SK-N-SH (cell line): ENCODE data around the gene MEF2A. TPM values are rescaled to one million over a fixed set of nuclear protein-coding genes. Genes with fewer than 3 reads are reported as not detected.

Experiments used
- CTCF ChIA-PET: fragments of 300-600, 350-600 bp; formaldehyde crosslinking; extraction: SDS; loops from one replicate; lab custom pipeline; 2021; lab: Yijun Ruan, JAX
- POLR2A ChIA-PET: fragments of 350-600 bp; sonication (Branson Sonifier 250); formaldehyde crosslinking; extraction: SDS; loops from one replicate; lab custom pipeline; 2020; ENCODE audit warnings: antibody characterized with exemption, inconsistent platforms; lab: Yijun Ruan, JAX
- DNase-seq: peaks from one replicate; pipeline ENCODE4 v3.0.0; 2012
- H2AFZ ChIP-seq: fragments of 200-600 bp; sonication (generic); 2 replicates; pipeline ENCODE4 v1.8.1; 2016; ENCODE audit warnings: antibody characterized with exemption, mild to moderate bottlenecking, low read depth
- H3F3A ChIP-seq: fragments of 200-600 bp; sonication (generic); replicated peaks from 2 replicates; pipeline ENCODE3; 2016; ENCODE audit warnings: antibody characterized with exemption, mild to moderate bottlenecking; ENCODE audit not compliant: insufficient read depth
- H3K27ac ChIP-seq, 2 experiments: fragments of 200-500 bp in 1 of 2; fragments of 200-600 bp in 1 of 2; sonication (Bioruptor generic) in 1 of 2; sonication (generic), shearing (Covaris generic) in 1 of 2; 2 replicates each; pipeline versions ENCODE4 v1.5.1 to v1.6.1; 2014 to 2016; ENCODE audit warnings: low read depth in 2 of 2, inconsistent platforms in 1 of 2, low read length in 1 of 2, mild to moderate bottlenecking in 1 of 2, mixed read lengths in 1 of 2
- H3K27me3 ChIP-seq: fragments of 200-600 bp; sonication (generic), shearing (Covaris generic); 2 replicates; pipeline ENCODE4 v1.6.1; 2016; ENCODE audit warnings: mixed run types; ENCODE audit not compliant: insufficient read depth
- H3K36me3 ChIP-seq, 2 experiments: fragments of 200-500 bp in 1 of 2; fragments of 200-600 bp in 1 of 2; sonication (Bioruptor generic) in 1 of 2; sonication (generic) in 1 of 2; replicated peaks in 1 of 2; 2 replicates each; pipeline versions ENCODE3 to v1.5.1; 2014 to 2016; ENCODE audit warnings: low read length in 1 of 2, mild to moderate bottlenecking in 1 of 2; ENCODE audit not compliant: insufficient read depth in 2 of 2, control insufficient read depth in 1 of 2
- H3K4me1 ChIP-seq, 2 experiments: fragments of 200-500 bp in 1 of 2; fragments of 200-600 bp in 1 of 2; sonication (Bioruptor generic) in 1 of 2; sonication (generic), shearing (Covaris generic) in 1 of 2; 2 replicates each; pipeline versions ENCODE4 v1.5.1 to v1.6.1; 2014 to 2016; ENCODE audit warnings: low read depth in 1 of 2, low read length in 1 of 2, mixed run types in 1 of 2; ENCODE audit not compliant: insufficient read depth in 2 of 2, control insufficient read depth in 1 of 2
- H3K4me2 ChIP-seq: fragments of 200-600 bp; sonication (generic), shearing (Covaris generic); 2 replicates; pipeline ENCODE4 v1.6.1; 2017; ENCODE audit warnings: mixed run types
- H3K4me3 ChIP-seq, 2 experiments: fragments of 200-500 bp in 1 of 2; fragments of 200-600 bp in 1 of 2; sonication (Bioruptor generic) in 1 of 2; sonication (generic), shearing (Covaris generic) in 1 of 2; 2 replicates each; pipeline versions ENCODE4 v1.5.1 to v1.8.1; 2014 to 2016; ENCODE audit warnings: low read depth in 2 of 2, inconsistent platforms in 1 of 2, low read length in 1 of 2, mild to moderate bottlenecking in 1 of 2, mixed read lengths in 1 of 2, moderate library complexity in 1 of 2
- H3K79me2 ChIP-seq: fragments of 200-600 bp; sonication (generic); 2 replicates; pipeline ENCODE4 v1.8.1; 2017; ENCODE audit warnings: mild to moderate bottlenecking; ENCODE audit not compliant: insufficient read depth
- H3K9ac ChIP-seq: fragments of 200-600 bp; sonication (generic); 2 replicates; pipeline ENCODE4 v1.6.1; 2017; ENCODE audit warnings: mixed run types
- H3K9me2 ChIP-seq: fragments of 200-600 bp; sonication (generic); 2 replicates; pipeline ENCODE4 v1.6.1; 2017; ENCODE audit warnings: mixed run types
- H3K9me3 ChIP-seq: fragments of 200-600 bp; sonication (generic); 2 replicates; pipeline ENCODE4 v1.6.1; 2017; ENCODE audit warnings: mixed run types, mild to moderate bottlenecking, moderate library complexity
- H4K20me1 ChIP-seq: fragments of 200-600 bp; sonication (generic); 2 replicates; pipeline ENCODE4 v1.6.1; 2017; ENCODE audit warnings: mild to moderate bottlenecking, mixed run types; ENCODE audit not compliant: insufficient read depth
- CHD2 ChIP-seq: fragments of 150-350 bp; IDR thresholded peaks from 2 replicates; pipeline ENCODE4 v1.6.1; 2018; ENCODE audit warnings: low read length; ENCODE audit not compliant: partially characterized antibody
- EP300 ChIP-seq, 2 experiments: IDR thresholded peaks; 2 replicates each; pipeline versions ENCODE4 v1.4.0 to v1.6.1; 2012; ENCODE audit warnings: borderline replicate concordance in 1 of 2, low read depth in 1 of 2, low read length in 1 of 2
- FOSL2 ChIP-seq: IDR thresholded peaks from 2 replicates; pipeline ENCODE4 v1.4.0; 2012; ENCODE audit warnings: low read depth, mild to moderate bottlenecking, moderate library complexity, borderline replicate concordance
- GABPA ChIP-seq: IDR thresholded peaks from 2 replicates; pipeline ENCODE4 v1.4.0; 2012; ENCODE audit warnings: low read depth, mild to moderate bottlenecking
- MEF2A ChIP-seq: IDR thresholded peaks from 2 replicates; pipeline ENCODE4 v1.4.0; 2012; ENCODE audit warnings: low read depth, borderline replicate concordance
- RAD21 ChIP-seq: IDR thresholded peaks from 2 replicates; pipeline ENCODE4 v1.6.1; 2012; ENCODE audit warnings: mild to moderate bottlenecking, low read length
- RFX5 ChIP-seq: IDR thresholded peaks from 2 replicates; pipeline ENCODE4 v1.6.1; 2012; ENCODE audit warnings: mild to moderate bottlenecking, improper control_type of control experiment, low read length
- SIN3A ChIP-seq: IDR thresholded peaks from 2 replicates; pipeline ENCODE4 v1.6.1; 2012; ENCODE audit warnings: low read depth, mild to moderate bottlenecking, low read length, moderate library complexity, borderline replicate concordance
- SMC3 ChIP-seq: IDR thresholded peaks from 2 replicates; pipeline ENCODE4 v1.6.1; 2012; ENCODE audit warnings: low read depth, low read length, improper control_type of control experiment
- whole genome bisulfite sequencing: methylation state at CpG from one replicate; pipeline ENCODE4 v1.1.6; 2017; ENCODE audit warnings: low lambda C conversion rate; 5-methylcytosine and 5-hydroxymethylcytosine counted together
- polyA plus RNA-seq, 3 experiments: library from polyadenylated mRNA; depleted of rRNA; stranded (reverse); fragments of >200 nt; gene quantifications; 2 replicates each; pipeline ENCODE4 v1.2.3, GENCODE V29; 2012
- TF ChIP-seq, protein P1 (sequence below): IDR thresholded peaks from 2 replicates; pipeline ENCODE4 v1.4.0; 2012; ENCODE audit warnings: low read depth
- TF ChIP-seq, protein P2 (sequence below): fragments of 200-600 bp; sonication (generic); IDR thresholded peaks from 2 replicates; pipeline ENCODE4 v1.6.1; 2017; ENCODE audit warnings: antibody characterized with exemption, mild to moderate bottlenecking, moderate library complexity
- TF ChIP-seq, protein P3 (sequence below): IDR thresholded peaks from 2 replicates; pipeline ENCODE4; 2012
- TF ChIP-seq, protein P4 (sequence below): fragments of 150-350 bp; IDR thresholded peaks from 2 replicates; pipeline ENCODE4 v1.6.1; 2017; ENCODE audit warnings: antibody characterized with exemption, low read length, low read depth, borderline replicate concordance

The MEF2A gene
- polyA plus RNA-seq, 1 of the 3 experiments (the other 2 are of a cell fraction) = 20.9 TPM

DNA sequence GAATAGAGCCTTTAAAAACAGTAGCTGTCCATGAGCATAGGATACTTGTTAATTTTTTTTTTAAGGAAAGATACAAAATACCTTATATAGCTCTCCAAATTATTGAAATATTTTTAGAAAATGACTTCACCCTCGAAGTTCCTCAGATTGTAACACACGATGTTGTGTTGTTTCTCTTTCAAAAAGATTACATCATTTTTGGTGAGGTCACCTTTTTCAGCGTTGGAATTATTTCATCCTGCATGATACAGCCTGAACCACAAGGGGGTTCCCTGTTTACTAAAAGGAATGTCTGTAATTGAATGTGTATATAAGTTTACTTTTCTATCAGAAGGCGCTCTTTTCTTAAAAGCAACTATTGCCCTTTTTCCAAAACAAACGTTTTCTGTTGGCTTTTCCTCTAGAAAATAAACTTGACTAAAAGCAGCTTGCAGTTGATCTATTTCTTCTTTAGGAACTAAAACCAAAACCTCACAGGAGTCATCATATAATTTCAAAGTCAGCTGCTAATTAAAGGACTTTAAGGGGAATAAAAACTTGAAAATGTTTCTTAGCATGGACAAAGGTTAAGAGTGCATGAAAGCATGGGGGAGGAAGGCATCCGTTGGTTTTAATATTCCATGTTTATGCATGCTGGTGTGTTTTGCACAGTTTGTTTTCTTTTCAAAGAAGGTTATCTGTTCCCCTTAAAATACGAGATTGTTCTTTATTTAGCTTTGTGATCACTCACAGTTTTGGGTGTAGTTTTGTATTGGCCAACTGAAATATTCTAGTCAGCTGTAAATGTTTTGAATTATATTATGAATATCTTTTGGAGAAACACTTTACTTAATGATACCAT, 138.0 kb downstream of the MEF2A start (continued):
- TF ChIP-seq EP300 (IDR thresholded peaks at IDR 0.05; ENCODE audit: borderline replicate concordance in 1 of 2, low read depth in 1 of 2, low read length in 1 of 2) (0 out of 4 replicates have a peak, but pooled peaks of 1 of the 2 experiments have one; percentile 5), SIN3A (no peak), MEF2A (peak; percentile 79)
- TF ChIP-seq, protein P1, sequence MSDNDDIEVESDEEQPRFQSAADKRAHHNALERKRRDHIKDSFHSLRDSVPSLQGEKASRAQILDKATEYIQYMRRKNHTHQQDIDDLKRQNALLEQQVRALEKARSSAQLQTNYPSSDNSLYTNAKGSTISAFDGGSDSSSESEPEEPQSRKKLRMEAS = peak; percentile 26; the same call in 1 of the 2 replicates

DNA sequence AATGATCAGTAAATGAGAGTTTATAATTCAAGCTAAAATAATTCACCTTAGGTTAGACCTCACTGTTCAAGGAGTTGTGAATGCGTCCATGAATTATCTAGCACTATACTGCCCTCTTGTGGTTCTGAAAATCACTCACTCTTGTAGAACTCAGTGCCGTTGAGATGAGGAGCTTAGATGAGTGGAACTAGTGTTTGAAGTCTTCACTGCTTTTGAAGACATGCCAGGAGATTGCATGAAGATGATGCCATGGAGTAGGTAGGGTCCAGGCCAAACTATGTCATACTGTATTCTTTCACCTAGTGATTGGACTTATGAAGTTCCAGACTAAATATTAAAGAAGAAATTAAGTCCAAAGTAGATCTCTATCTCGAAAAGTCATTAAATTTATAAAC, 138.7 kb downstream of the MEF2A start:
- Histone ChIP-seq H3K79me2 (no peaks in the 10 kb centered on the region), H3K9ac (no peak overlapping the region), H3K4me3 (no peak overlapping the region; a peak in 1 of 4 replicates), H2AFZ (no peak overlapping the region), H3K27me3 (no peaks in the 10 kb centered on the region), H4K20me1 (0 out of 2 replicates have a peak, but pooled peaks cover 3% of the 10 kb centered on the region), H3K4me1 (peaks cover 19 to 33% of the 10 kb centered on the region in 2 experiments), H3K27ac (peak overlapping the region in 1 of 2 experiments; percentile 80; a peak in 2 of 4 replicates), H3K9me2 (no peaks in the 10 kb centered on the region), H3K9me3 (no peaks in the 10 kb centered on the region), H3K36me3 (peaks cover 0 to 15% of the 10 kb centered on the region in 2 experiments), H3K4me2 (no peak overlapping the region)
- CTCF ChIA-PET = interaction anchor here (0.5 to 5.9 kb wide), 103 partner anchors 9 to 676 kb away, joined by 3 to 132 read pairs (median 5); partner anchors contain the start of genes LRRC28, LYSMD4, MEF2A and SYNM
- WGBS = 40% methylated on average over 3 of the region's 3 CpGs
- DNase-seq = peak; percentile 65
- POLR2A ChIA-PET = interaction anchor here (0.6 kb wide), 1 partner anchor 28 kb away, joined by 5 read pairs; the partner anchor contains the start of gene LYSMD4
- TF ChIP-seq, protein P2, sequence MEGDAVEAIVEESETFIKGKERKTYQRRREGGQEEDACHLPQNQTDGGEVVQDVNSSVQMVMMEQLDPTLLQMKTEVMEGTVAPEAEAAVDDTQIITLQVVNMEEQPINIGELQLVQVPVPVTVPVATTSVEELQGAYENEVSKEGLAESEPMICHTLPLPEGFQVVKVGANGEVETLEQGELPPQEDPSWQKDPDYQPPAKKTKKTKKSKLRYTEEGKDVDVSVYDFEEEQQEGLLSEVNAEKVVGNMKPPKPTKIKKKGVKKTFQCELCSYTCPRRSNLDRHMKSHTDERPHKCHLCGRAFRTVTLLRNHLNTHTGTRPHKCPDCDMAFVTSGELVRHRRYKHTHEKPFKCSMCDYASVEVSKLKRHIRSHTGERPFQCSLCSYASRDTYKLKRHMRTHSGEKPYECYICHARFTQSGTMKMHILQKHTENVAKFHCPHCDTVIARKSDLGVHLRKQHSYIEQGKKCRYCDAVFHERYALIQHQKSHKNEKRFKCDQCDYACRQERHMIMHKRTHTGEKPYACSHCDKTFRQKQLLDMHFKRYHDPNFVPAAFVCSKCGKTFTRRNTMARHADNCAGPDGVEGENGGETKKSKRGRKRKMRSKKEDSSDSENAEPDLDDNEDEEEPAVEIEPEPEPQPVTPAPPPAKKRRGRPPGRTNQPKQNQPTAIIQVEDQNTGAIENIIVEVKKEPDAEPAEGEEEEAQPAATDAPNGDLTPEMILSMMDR = peak; percentile 77
- TF ChIP-seq, protein P3, sequence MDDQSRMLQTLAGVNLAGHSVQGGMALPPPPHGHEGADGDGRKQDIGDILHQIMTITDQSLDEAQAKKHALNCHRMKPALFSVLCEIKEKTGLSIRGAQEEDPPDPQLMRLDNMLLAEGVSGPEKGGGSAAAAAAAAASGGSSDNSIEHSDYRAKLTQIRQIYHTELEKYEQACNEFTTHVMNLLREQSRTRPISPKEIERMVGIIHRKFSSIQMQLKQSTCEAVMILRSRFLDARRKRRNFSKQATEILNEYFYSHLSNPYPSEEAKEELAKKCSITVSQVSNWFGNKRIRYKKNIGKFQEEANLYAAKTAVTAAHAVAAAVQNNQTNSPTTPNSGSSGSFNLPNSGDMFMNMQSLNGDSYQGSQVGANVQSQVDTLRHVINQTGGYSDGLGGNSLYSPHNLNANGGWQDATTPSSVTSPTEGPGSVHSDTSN = no peak
- peak; percentile 41 for TF ChIP-seq CHD2
- no peak for TF ChIP-seq FOSL2
- TF ChIP-seq SMC3 = peak; percentile 82
- TF ChIP-seq, protein P1 = no peak
- TF ChIP-seq GABPA = no peak
- TF ChIP-seq RFX5 = no peak
- TF ChIP-seq, protein P4, sequence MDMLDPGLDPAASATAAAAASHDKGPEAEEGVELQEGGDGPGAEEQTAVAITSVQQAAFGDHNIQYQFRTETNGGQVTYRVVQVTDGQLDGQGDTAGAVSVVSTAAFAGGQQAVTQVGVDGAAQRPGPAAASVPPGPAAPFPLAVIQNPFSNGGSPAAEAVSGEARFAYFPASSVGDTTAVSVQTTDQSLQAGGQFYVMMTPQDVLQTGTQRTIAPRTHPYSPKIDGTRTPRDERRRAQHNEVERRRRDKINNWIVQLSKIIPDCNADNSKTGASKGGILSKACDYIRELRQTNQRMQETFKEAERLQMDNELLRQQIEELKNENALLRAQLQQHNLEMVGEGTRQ = no peak
- peak; percentile 91 for TF ChIP-seq RAD21
- TF ChIP-seq, all 33 proteins: peak for 4
- H3F3A ChIP-seq = peaks cover 17% of the 10 kb centered on the region
